OCI-LY7 (cell line): Measurements from ENCODE around the gene LHFPL6. TPM values are rescaled to one million over a fixed set of nuclear protein-coding genes. Genes with fewer than 3 reads are reported as not detected.

Experiments used
- BruUV-seq: library from RNA; stranded (reverse); fragments of 400-500 nt; replicated peaks from 2 replicates; lab custom pipeline; 2021; lab: Mats Ljungman, UMichigan
- CTCF ChIA-PET: fragments of 300-600 bp; sonication (Branson Sonifier 250); formaldehyde crosslinking; loops from one replicate; lab custom pipeline; 2022; ENCODE audit warnings: antibody characterized with exemption; ENCODE audit not compliant: unreplicated experiment; lab: Charles Lee
- POLR2A ChIA-PET: fragments of 300-600 bp; sonication (Branson Sonifier 250); formaldehyde crosslinking; loops from one replicate; lab custom pipeline; 2022; ENCODE audit warnings: antibody characterized with exemption; lab: Charles Lee
- DNase-seq: peaks from one replicate; pipeline ENCODE4 v3.0.0-alpha.2; 2015; ENCODE audit warnings: low spot score
- H2AFZ ChIP-seq: fragments of 200-600 bp; sonication (generic), shearing (Covaris generic); 2 replicates; pipeline ENCODE4 v1.6.1; 2014; ENCODE audit warnings: mild to moderate bottlenecking, antibody characterized with exemption, low read length, moderate library complexity
- H3K27ac ChIP-seq: fragments of 200-600 bp; sonication (generic); 2 replicates; pipeline ENCODE4 v1.5.1; 2014; ENCODE audit warnings: mixed run types, low read depth, mild to moderate bottlenecking, moderate library complexity, low read length, inconsistent platforms; ENCODE audit not compliant: poor library complexity, severe bottlenecking
- H3K36me3 ChIP-seq: fragments of 200-600 bp; sonication (generic); 2 replicates; pipeline ENCODE4 v1.6.1; 2014; ENCODE audit warnings: mild to moderate bottlenecking, antibody characterized with exemption, low read length, moderate library complexity, mixed read lengths; ENCODE audit not compliant: insufficient read depth
- H3K4me1 ChIP-seq: fragments of 200-600 bp; sonication (generic); 2 replicates; pipeline ENCODE4 v1.5.1; 2014; ENCODE audit warnings: mild to moderate bottlenecking, low read length; ENCODE audit not compliant: insufficient read depth, poor library complexity, severe bottlenecking
- H3K4me2 ChIP-seq: fragments of 200-600 bp; sonication (generic); 2 replicates; pipeline ENCODE4 v1.6.1; 2014; ENCODE audit warnings: mild to moderate bottlenecking, low read length
- H3K4me3 ChIP-seq: fragments of 200-600 bp; sonication (generic); 2 replicates; pipeline ENCODE4 v1.5.1; 2014; ENCODE audit warnings: mild to moderate bottlenecking, low read depth, low read length; ENCODE audit not compliant: poor library complexity, severe bottlenecking
- H3K79me2 ChIP-seq: fragments of 200-600 bp; sonication (generic); 2 replicates; pipeline ENCODE4 v1.6.1; 2016; ENCODE audit warnings: low read depth, mild to moderate bottlenecking, low read length, moderate library complexity, mixed read lengths; ENCODE audit not compliant: insufficient read depth
- H3K9me2 ChIP-seq: fragments of 200-600 bp; sonication (generic); 2 replicates; pipeline ENCODE4 v1.6.1; 2016; ENCODE audit warnings: mild to moderate bottlenecking, low read length, mixed read lengths; ENCODE audit not compliant: insufficient read depth
- H3K9me3 ChIP-seq: fragments of 200-600 bp; sonication (generic); 2 replicates; pipeline ENCODE4 v1.6.1; 2014; ENCODE audit warnings: mild to moderate bottlenecking, mixed run types, low read length, mixed read lengths
- H4K20me1 ChIP-seq: fragments of 200-600 bp; sonication (generic); 2 replicates; pipeline ENCODE4 v1.6.1; 2014; ENCODE audit warnings: mild to moderate bottlenecking, antibody characterized with exemption, low read length, moderate library complexity, mixed read lengths; ENCODE audit not compliant: insufficient read depth
- CTCF ChIP-seq: fragments of 200-600 bp; sonication (generic); conservative IDR thresholded peaks from 2 replicates; pipeline ENCODE4 v1.5.1; 2014; ENCODE audit warnings: mild to moderate bottlenecking, antibody characterized with exemption, low read length, moderate library complexity, mixed read lengths
- EZH2phosphoT487 ChIP-seq: fragments of 200-600 bp; sonication (generic); IDR thresholded peaks from 2 replicates; pipeline ENCODE4 v1.6.1; 2018; ENCODE audit warnings: low read depth, borderline replicate concordance, mild to moderate bottlenecking, mixed run types, antibody characterized with exemption, low read length, moderate library complexity, mixed read lengths
- intact Hi-C: fragments of 100-400 bp; cut with micrococcal nuclease; formaldehyde crosslinking; loops from one replicate; pipeline ENCODE4 v1.10.0; 2022; ENCODE audit not compliant: unreplicated experiment
- total RNA-seq, 2 experiments: library from RNA; depleted of rRNA in 1 of 2; stranded (reverse); fragments of >200 nt in 1 of 2; shearing (Covaris generic) in 1 of 2; gene quantifications; 2 replicates each; pipeline ENCODE4 v1.2.3, GENCODE V29; 2014 to 2022

LHFPL6 gene
- total RNA-seq, 2 experiments from 2014 or later = 15.1 to 27.7 TPM

GRCh38 chr13:39601636-39602035 lies 1.4 kb downstream of the LHFPL6 start:
- H3K36me3 ChIP-seq = no peaks in the 10 kb centered on the region
- no peaks in the 10 kb centered on the region for H4K20me1 ChIP-seq
- H2AFZ ChIP-seq = peak overlapping the region; percentile 82; the same call in 1 of the 2 replicates
- peak overlapping the region; percentile 89 for H3K4me2 ChIP-seq
- TF ChIP-seq CTCF (no peak), EZH2phosphoT487 (no peak)
- no peak for DNase-seq
- intact Hi-C loops = loop anchor here (1.0 to 5.0 kb wide), 4 partner anchors 23 to 565 kb away; no protein-coding TSS in a partner anchor
- peak overlapping the region; percentile 72 for H3K27ac ChIP-seq
- H3K4me1 ChIP-seq = peaks cover 36% of the 10 kb centered on the region
- no peaks in the 10 kb centered on the region for H3K9me2 ChIP-seq
- ChIA-PET POLR2A (interaction anchor here (0.6 to 7.0 kb wide), 8 partner anchors 10 to 553 kb away, joined by 3 to 90 read pairs (median 4); no protein-coding TSS in a partner anchor), CTCF (no interaction called here)
- peak overlapping the region; percentile 92 for H3K4me3 ChIP-seq
- BruUV-seq = no TSS peak
- H3K9me3 ChIP-seq = no peaks in the 10 kb centered on the region
- H3K79me2 ChIP-seq = peaks cover 57% of the 10 kb centered on the region

- H3K9me3 ChIP-seq = no peaks in the 10 kb centered on the region
- DNase-seq = peak; percentile 66
- BruUV-seq = no TSS peak
- H3K27ac ChIP-seq = peak overlapping the region; percentile 72
- peak overlapping the region; percentile 89 for H3K4me2 ChIP-seq
- intact Hi-C loops = loop anchor here (2.0 to 5.0 kb wide), 3 partner anchors 22 to 564 kb away; no protein-coding TSS in a partner anchor
- H3K79me2 ChIP-seq = peaks cover 65% of the 10 kb centered on the region
- POLR2A ChIA-PET = interaction anchor here (0.6 to 7.0 kb wide), 10 partner anchors 9 to 552 kb away, joined by 3 to 90 read pairs (median 4); no protein-coding TSS in a partner anchor
- H3K36me3 ChIP-seq = 0 out of 2 replicates have a peak, but pooled peaks cover under 1% of the 10 kb centered on the region
- peak overlapping the region; percentile 30 for H2AFZ ChIP-seq
- peak overlapping the region; percentile 92 for H3K4me3 ChIP-seq
- TF ChIP-seq EZH2phosphoT487 = no peak
- TF ChIP-seq CTCF = peak; percentile 77
- H4K20me1 ChIP-seq = no peaks in the 10 kb centered on the region
- peaks cover 45% of the 10 kb centered on the region for H3K4me1 ChIP-seq
- CTCF ChIA-PET = interaction anchor here (1.6 kb wide), 1 partner anchor 13 kb away, joined by 8 read pairs; no protein-coding TSS in a partner anchor
- H3K9me2 ChIP-seq = no peaks in the 10 kb centered on the region
Observed at GRCh38 chr13:39600766-39601165, 2.2 kb downstream of the LHFPL6 start.

GRCh38 chr13:39599842-39600241 lies 3.2 kb downstream of the LHFPL6 start:
- BruUV-seq = no TSS peak
- Histone ChIP-seq H3K4me2 (peak overlapping the region; percentile 89), H3K4me3 (peak overlapping the region; percentile 92), H3K4me1 (peaks cover 50% of the 10 kb centered on the region), H3K27ac (peak overlapping the region; percentile 72), H4K20me1 (no peaks in the 10 kb centered on the region), H3K9me2 (no peaks in the 10 kb centered on the region), H3K79me2 (peaks cover 72% of the 10 kb centered on the region), H3K36me3 (peaks cover 7% of the 10 kb centered on the region; the same call in 1 of the 2 replicates), H3K9me3 (no peaks in the 10 kb centered on the region), H2AFZ (peak overlapping the region; percentile 30; the same call in 1 of the 2 replicates)
- intact Hi-C loops = loop anchor here (2.0 to 5.0 kb wide), 3 partner anchors 21 to 563 kb away; no protein-coding TSS in a partner anchor
- ChIA-PET CTCF (interaction anchor here (1.6 kb wide), 1 partner anchor 12 kb away, joined by 8 read pairs; no protein-coding TSS in a partner anchor), POLR2A (interaction anchor here (0.6 to 7.0 kb wide), 6 partner anchors 13 to 116 kb away, joined by 3 to 90 read pairs (median 8); no protein-coding TSS in a partner anchor)
- DNase-seq = no peak
- no peak for TF ChIP-seq EZH2phosphoT487
- TF ChIP-seq CTCF = no peak
